Skeletal muscle cell (primary cell): Measurements from ENCODE around the gene METRNL.
"Not testable (repeated sequence)": the region's sequence is repeated elsewhere in the genome, so short reads cannot be mapped to it uniquely, and the experiment has no call there.

ENCODE experiments used
- DNase-seq: peaks from one replicate; pipeline ENCODE4 v3.0.0-alpha.2; 2010; ENCODE audit warnings: low read depth
- H3K4me3 ChIP-seq: 2 replicates; pipeline ENCODE4 v1.5.1; 2011; ENCODE audit warnings: low read depth, mild to moderate bottlenecking, control low read depth, low read length, moderate library complexity

The METRNL gene

DNA sequence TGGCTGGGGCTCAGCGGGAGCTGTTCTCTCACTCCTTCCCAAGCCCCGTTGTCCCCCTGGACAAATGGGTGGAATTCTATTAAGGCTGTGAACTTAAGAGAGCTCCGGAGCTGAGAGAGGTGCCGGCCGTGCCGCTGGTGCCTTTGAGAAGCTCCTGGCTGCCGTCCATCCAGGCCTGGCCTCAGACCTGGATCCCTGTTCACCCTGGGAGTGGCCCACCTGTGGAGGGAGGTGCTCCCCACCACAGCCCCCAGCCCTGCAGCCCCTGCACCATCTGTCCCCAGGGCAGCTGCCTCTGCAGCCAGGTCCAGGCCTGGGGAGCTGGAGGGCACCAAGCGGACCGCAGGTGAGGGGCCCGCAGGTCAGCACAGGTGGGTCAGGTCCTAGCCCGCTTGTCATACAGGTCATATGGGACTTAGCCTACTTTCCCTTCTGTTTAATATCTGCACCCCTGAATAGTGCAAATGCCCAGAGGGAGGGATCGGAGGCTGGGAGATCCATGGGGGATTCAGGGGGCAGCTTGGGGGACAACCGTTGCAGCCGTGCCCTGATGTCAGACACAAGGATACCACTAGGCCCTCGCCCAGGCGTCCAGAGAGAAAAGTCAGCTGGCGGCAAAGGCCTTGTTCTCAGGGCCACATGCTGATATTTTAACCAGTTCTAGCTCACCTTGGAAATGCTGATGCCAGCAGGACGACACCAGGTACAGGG lies 15.2 kb upstream of the METRNL start:
- H3K4me3 ChIP-seq: no peak overlapping the region
- no peak for DNase-seq

DNA sequence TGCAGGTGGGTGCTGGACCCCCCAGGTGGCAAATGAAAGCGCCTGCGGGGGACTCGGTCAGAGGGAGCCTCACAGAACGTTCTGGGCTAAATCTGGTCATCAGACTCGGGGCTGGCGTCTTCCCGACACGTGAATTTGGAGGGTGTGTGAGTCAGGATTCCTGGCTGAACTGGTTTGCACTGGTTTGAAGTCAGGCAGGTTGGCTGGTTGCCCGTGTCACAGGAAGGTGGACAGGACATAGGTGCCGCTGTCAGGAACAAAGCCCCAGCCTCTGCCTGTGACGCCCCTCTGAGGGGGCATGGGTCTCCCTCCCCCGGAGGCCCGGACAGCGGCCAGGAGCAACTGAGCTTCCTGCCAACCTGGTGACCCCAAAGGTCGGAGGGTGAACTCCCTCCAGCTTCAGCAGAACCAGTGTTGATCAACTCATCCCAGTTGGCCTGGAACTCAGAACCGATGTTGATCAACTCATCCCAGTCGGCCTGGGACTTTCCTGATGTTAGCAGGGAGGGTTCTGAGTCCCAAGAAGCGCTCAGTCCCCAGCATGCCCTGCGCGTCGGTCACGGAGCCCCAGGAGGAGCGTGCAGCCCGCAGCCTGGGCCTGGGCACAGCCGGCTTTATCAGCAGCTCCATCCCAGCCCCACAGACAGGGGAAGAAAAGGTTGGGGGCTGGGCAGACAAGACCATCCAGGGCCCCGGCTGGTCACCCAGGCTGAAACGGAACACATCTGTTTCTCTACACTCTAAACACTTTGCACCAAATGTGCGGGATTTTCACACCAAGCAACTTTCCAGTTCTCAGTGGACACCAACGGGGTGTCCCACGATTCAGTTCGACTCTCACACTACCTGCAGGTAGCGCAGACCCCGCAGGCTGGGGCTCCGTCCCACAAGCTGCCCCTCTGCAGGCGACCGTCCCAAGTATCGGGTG lies 14.4 kb upstream of the METRNL start:
- no peak for DNase-seq
- no peak overlapping the region for H3K4me3 ChIP-seq

- no peak overlapping the region for H3K4me3 ChIP-seq
- DNase-seq: no peak
These were observed 13.5 kb upstream of the METRNL start for GRCh38 chr17:83065660-83066542.

GRCh38 chr17:83066543-83066890 lies 12.9 kb upstream of the METRNL start:
- DNase-seq, H3K4me3 ChIP-seq: not testable (repeated sequence)

- H3K4me3 ChIP-seq: no peak overlapping the region
These were observed 12.2 kb upstream of the METRNL start for GRCh38 chr17:83067071-83067717.

DNA sequence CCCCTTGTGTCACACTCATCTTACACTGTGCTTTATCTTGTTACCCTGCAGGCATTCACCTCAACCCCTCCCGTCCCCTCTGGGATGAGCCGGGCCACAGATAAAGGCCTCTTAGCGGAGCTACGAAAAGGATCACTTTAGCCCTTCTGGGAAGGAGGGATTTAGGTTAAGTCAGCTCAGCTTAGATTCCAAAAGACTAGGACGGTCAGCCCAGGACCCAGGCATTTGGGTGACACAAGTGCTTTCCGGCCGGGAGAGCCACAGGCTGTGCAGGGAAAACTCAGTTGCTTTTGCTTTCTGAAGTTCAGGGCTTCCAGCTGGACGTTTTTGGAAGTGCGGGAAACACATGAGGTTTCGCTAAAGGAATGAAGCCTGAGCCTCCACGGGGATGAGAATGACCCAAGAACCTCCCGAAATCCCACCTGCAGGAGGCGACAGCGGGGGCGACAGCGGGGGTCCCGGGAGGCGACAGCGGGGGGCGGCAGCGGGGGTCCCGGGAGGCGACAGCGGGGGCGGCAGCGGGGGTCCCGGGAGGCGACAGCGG lies 11.6 kb upstream of the METRNL start:
- H3K4me3 ChIP-seq: no peak overlapping the region
- DNase-seq: no peak

More at GRCh38 chr17:83067071-83067717, 12.2 kb upstream of the METRNL start:
- no peak for DNase-seq

GRCh38 chr17:83068641-83069570 lies 10.5 kb upstream of the METRNL start:
- H3K4me3 ChIP-seq: no peak overlapping the region
- no peak for DNase-seq

GRCh38 chr17:83069571-83069906 lies 9.9 kb upstream of the METRNL start:
- no peak overlapping the region for H3K4me3 ChIP-seq

DNA sequence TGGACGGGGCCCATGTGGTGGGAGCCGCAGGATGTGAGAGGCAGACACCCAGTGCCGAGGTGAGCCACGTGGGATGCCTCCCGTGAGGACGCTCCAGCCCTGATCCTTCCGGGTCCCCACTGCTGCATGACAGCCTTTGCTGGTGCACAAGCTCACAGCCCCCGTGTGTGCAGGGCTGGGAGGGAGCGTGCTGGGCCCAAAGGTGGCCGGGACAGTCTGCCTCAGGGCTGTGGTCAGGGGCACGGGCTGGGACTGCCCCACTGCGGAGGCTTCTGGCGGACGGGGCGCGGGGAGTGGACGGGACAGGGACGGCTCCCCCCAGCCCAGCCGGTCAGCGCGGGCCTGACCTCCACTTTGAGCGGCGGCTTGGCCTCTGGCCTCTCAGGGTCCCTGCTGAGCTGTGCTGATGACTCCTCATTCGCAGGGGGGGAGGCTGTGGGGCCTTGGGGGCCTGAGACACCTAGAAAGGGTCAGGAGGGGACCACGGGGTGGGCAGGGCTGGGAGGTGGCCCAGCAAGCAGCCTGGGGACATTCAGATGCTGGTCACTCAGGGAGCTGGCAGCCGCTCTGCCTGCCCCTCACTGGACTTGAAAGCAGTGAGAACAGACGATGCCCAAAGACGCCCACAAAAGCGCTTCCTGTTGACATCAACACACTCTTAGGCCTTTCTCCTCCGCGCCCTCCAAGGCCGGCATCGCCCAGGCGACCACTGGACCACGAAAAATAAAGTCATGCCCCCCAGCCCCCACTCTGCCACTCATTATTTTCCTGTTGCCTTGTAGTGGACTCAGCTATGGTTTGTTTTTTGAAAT lies 9.3 kb upstream of the METRNL start:
- DNase-seq: no peak
- no peak overlapping the region for H3K4me3 ChIP-seq

More at GRCh38 chr17:83069571-83069906, 9.9 kb upstream of the METRNL start:
- no peak for DNase-seq

DNA sequence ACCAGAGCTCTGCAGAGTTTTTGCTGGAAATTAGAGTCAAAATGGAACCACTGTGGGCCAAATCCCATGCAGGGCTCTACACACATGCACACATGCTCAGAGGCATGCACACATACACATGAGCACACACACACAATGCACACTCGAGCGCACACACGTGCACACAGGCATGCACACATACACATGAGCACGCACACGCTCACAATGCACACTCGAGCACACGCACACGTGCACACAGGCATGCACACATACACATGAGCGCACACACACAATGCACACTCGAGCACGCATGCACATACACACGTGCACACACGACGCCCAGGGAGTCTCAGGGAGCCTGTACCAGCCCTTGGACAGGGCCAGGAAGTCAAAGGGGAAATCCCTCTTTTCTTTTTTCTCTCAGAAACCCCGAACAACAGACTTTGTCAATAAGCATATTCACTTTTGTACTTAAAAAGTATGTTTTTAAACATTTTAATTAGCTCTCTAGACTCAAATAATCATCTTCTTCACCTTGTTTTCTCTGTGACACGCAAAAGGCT lies 8.5 kb upstream of the METRNL start:
- DNase-seq: no peak
- no peak overlapping the region for H3K4me3 ChIP-seq

- no peak overlapping the region for H3K4me3 ChIP-seq
- DNase-seq: no peak
These were observed 8.0 kb upstream of the METRNL start for GRCh38 chr17:83071365-83071764.

DNA sequence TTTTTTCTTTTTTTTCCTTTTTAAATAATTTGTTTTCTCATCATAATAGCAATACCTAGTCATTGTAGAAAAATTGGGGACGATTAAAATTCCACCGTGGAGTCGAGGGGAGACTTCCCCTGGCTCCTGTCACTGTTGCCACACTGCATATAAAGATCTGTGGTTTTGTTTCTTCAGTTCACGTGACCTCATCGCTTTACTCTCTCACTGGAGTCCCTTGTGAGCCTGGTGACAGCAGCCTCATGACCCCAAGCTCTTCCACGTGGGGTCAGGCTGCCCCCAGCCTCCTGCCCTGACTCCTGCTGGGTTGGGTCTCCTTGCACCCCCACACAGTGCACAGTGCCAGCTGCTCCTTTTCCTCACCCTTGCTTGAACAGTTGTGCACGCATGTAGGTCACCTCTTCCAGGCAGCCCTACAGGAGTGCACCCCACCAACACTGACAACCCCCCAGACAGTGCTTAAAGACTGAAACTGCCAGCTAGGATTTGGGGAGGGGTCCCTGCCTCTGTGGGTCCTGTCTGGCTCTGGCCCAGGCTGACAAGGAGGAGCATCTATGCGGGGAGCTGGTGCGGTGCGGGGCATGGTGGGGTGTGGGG lies 7.3 kb upstream of the METRNL start:
- DNase-seq: no peak
- no peak overlapping the region for H3K4me3 ChIP-seq

DNA sequence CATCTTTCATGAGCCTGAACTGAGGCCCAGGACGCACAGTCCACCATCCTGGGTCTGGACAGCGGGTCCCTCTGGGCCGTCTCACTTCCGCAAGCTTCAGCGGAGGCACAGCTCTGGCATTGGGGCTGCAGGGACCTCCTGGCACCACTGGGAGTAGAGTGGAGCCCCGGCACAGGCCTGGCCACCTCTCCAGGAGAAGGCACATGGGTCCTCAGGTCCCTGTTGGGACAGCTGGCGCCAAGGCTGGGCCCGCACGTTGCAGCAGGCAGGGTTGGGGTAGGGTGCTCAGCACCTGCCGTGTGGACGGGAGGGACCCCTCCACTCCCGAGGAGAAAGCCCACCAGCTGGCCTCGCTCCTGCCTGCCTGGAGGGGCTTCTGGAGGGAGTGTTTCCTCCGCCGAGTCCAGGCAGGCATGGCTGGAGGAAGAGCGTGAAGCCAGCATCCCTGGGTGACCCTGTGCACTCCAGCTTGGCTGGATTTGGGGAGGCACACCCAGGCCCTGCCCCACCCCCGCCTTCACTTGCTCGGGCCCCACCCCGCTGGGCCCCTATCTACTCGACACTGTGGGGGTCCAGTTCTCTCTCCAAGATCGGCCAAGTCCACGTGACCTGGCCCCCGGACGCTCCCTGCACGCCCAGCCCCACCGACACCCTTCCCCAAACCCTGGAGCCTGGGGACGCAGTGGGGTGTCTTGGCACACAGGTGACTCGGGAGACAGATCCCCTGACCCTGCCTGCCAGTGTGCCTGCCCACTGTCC lies 6.6 kb upstream of the METRNL start:
- H3K4me3 ChIP-seq: no peak overlapping the region
- DNase-seq: no peak

GRCh38 chr17:83073389-83074063 lies 5.9 kb upstream of the METRNL start:
- no peak for DNase-seq

DNA sequence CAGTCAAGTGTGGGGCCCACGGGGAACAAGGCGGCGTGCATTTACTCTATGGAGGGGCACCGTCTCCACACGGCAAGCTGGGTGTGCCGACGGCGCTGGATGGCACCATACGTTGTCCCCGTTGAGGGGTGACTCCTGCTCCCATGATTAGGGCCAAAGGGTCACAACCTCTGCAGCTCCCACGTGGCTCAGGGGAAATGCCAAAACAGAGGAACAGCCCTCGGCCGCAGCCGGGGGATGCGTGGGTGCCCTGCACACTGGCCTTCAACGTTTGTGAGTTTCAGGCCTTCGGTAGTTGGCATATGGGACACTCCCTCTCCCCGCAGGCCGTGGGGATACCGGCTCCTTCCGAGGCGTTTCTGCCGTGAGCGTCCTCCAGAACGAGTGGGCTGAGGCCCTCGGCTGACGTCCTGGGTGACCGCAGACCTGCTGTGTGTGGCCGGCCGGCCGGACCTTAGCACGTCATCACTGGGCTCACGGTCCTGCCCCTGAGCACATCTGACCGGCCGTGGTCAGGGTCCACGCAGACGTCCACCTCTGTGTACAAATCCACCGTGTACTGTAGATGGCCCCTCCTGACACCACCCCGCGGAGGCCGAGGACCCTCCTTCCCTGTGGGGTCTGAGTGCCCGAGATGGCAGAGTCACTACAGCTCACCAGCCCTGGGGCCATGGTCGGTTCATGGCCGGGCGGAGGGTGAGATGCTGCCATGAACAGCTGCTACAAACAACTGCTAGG lies 4.8 kb upstream of the METRNL start:
- DNase-seq: no peak
- H3K4me3 ChIP-seq: no peak overlapping the region

More at GRCh38 chr17:83073389-83074063, 5.9 kb upstream of the METRNL start:
- H3K4me3 ChIP-seq: no peak overlapping the region
